ENCODE data around the gene IDH3G.

IDH3G gene

DNA sequence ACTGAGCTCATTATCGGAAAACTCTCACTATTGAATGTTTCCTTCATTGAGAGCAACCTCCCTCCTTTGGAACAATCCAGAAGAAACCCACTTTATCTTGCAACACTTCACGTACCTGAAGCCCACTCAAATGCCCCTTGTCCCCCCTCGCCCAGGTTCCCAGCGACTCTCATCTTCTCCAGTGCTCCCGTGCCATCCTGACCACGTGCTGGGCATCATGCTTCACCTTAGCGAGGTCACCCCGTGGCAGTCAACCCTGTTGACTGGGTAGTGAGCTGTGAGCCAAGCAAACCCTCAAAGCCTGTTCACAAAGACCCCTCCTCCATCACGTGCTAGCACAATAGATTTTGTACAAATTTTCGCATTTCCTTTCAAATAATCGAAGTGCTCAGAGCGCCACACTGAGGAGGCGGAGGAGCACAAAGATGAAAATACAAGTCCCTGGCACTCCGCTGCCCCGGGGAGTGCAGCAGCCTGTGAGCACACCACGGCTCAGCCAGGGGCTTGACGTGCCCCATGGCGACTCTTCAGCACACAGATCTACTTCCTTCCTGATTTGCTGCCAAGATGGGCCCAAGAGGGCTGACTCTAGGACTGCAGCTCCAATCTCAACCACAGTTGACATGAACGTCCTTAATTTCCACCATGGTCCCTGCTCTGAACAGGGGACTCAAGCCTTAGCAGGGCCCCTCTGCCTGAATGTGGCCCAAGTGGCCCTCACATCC lies 20.6 kb upstream of the IDH3G start:
- DNase-seq = no peak

DNA sequence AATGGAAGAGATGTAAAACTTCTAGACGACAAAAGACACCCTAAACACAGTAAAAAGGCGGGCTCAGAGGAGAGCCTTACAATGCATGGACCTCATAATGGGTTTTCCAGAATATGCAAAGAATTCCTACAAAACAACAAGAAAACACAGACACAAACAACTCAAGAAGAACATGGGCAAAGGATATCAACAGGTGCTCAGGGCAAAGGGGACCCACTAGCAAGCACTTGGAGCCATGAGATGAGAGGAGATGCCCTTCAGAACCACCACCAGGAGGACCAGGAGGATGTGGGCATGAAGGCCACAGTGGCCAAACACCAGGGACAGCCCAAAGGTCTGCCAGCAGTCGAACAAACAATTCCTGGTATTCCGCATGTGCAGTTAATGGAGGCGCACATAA lies 19.0 kb upstream of the IDH3G start:
- DNase-seq = no peak

DNA sequence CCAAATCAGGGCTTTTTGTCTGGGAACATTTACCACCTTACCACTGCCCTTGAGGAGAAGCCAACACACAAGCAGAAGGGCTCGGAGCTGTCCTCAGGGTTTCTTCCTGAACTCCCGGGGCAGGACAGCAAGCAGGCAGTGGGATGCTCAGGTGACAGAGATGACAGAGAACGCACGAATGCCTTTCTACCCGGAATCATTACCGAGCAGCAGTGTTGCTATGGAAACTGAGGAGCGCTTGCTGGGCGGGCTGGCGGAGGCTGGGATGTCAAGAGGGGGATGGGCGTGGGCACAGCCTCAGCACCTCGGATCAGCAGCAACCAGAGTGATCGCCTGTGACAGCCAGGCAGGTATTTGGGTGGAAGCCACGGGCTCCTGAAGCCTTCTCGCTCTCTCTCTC lies 18.0 kb upstream of the IDH3G start:
- no peak for DNase-seq

DNA sequence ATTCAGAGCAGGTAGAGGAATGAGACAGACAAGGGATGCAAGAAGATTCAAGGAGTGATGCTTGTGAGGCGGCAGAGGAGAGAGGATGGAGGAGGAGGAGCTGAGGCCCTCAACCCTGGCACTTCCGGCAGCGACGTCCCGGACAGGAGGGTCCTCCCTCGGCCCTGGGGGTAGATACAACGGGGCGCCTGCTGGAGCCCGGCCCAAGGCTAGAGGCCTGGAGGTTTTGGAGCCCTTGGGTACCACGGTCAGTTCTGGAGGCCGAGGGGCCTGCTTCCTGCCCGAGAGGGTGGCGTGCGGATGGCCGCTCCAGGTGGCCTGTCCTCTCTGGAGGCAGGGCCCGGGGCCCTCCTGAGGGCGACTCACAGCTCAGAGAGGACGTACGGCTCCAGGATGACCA lies 13.8 kb upstream of the IDH3G start:
- DNase-seq = no peak

DNA sequence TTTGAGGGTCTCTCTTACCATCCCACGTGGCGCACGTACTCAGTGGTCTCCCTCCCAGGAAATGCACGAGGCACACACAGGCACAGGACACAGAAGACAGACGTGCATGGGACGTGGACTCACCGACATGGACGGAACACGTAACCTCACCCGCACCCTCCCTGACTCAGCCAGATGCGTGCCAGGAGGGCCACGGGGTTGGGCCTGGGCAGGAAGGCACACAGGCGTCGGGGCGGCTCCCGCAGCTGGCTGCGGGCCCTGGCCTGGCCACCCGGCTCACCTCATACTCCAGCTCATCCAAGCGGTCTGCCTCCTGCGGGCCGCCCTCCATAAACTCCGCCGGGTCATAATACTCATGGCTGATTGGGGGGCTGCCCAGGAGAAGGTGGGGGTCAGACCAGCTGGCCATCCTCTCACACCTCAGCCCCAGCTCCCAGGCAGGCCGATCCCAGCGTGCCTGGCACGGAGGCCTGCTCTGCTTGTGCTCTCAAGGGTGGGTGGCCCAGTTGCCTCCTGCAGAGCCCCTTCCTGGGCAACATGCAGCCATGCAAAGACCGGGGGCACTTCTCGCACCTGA lies 12.9 kb upstream of the IDH3G start:
- DNase-seq = no peak

DNA sequence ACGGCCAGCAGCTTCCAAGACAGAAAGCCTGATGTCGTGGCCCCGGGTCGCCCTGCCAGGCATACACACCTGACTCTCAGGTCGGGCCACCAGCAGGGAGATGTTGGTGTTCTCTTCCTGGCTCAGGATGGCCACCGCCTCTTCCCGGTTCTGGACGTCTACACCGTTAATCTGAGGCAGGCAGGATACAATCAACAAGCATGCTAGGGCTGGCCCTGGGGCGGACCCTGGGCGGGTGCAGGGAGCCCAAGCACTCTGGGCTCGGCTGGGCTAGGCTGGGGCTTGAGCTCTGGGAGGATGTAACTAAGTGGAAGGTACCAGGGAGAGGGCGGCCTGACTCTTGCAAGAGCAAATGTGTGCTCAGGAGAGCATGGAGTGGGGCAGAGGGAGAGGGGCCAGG lies 11.3 kb upstream of the IDH3G start:
- DNase-seq = no peak

DNA sequence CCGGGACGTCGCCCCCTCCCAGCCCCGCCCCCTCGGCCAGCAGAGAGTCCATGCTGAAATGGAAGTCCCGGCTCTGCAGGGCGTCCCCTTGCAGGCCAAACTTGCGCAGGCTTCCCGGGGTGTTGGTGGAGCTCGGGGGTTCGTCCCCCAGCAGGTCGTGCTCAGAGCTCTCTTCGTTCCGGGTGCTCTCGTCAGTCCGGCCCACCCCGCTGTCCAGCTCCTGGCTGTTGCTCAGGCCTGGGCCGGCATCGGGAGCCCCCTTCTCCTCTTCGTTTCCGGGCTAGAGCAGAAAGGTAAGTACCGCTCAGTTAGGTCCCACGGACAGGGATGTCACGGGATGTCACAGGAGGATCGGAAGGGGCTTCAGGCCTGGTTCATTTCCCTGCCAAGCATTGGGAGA lies 10.4 kb upstream of the IDH3G start:
- no peak for DNase-seq

DNA sequence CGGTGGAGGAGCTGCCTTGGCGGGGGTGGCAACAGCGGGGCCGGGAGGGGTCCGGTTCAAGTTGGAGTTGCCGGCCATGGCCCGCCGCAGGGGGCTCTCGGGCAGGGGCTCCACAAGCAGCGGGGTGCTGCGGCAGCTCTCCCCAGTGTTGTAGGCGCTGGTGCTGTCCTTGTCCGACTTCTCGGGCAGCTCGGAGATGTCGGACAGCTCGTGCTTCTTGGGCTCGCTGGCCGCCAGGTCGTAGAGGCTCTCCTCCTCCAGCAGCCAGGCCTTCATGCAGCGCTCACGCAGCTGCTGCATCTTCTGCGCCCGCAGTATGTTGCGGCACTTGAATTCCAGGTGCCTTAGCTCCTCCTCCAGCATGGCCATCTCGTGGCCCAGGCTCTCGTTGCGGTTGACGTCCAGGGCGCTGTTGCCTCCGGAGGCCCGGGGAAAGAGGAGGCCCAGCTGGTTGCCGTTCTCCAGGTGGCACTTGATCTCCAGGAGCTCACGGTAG lies 10.0 kb upstream of the IDH3G start:
- no peak for DNase-seq

DNA sequence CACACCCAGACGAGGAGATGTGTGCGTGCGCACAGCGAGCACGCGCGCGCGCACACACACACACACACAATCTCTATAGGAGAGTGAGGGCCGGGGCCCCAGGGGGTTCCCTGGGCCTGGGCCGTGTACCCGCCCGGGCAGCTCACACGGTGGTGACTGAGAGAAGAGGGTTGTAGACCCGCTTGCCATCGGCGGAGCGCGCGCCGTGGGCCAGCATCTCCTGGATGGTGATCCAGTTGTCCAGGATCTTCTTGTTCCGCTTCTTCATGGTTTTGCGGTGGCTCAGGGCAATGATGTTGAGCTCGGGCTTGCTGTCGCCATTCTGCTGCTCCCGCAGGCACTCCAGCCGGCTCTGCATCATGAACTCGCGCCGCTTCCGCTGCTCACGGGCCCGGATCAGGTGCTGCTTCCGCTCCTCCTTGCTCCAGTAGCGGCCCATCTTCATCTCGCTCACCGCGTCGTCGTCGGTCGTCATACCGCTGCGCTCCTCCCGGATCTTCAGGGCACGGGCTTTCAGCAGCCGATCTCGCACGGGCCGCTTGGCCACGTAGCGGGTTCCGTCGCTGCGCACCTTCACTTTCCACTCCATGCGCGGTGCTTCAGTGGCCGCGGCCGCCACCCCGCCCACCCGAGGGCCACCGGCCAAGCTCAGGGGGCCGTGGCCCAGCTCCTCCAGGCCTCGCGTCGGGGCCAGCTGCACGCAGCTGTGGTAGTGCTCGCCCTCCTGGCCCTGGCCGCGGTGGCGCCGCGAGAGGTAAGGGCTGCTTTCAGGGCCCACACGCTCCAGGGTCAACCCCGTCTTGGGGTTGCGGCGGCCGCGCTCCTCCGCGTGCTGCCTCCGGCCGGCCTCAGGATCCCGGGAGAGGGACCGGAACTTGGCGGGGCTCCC lies 9.3 kb upstream of the IDH3G start:
- no peak for DNase-seq

DNA sequence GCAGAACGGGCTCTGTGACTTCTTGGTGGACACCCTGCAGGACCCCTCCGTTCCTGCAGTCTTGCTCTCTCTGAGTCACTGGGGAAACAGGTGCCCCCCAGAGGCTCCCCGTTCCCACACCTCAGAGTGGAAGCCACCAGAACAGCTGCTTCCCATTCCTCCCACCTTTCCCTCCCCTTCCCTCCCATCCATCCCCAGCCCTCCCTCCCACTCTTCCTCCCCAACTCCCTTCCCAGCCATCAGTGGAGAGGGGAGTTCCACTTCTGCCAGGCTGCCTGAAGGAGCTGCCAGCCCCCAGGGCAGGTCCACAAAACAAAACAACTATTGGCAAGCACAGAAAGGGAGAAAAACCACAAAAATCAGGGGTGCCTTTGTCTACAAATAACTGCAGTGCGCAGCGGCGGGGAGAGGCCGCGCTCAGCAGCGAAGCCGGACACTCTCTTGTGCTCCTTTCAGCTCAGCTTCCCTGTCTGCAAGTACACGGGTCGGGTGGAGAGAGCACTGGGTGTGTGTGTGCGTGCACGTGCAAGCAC lies 8.4 kb upstream of the IDH3G start:
- DNase-seq = no peak

DNA sequence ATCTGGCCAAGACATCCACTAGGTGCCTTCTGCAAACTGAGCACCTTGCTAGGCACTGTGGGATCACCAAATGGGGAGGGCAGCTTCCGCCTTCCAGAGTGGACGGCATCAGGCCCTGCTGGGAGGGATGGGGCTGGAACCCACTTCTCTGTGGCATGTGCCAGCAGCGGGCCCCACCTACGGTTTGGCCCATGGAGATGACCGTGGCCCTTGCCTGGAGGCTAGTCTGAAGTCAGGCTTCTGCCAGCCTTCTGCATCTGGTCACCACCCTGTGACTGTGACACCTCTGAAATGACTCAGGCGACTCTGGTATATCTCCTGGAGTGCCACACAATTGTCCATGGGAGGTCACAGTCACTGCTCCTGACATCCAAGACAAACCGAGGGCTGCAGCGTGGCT lies 7.5 kb upstream of the IDH3G start:
- DNase-seq = no peak

DNA sequence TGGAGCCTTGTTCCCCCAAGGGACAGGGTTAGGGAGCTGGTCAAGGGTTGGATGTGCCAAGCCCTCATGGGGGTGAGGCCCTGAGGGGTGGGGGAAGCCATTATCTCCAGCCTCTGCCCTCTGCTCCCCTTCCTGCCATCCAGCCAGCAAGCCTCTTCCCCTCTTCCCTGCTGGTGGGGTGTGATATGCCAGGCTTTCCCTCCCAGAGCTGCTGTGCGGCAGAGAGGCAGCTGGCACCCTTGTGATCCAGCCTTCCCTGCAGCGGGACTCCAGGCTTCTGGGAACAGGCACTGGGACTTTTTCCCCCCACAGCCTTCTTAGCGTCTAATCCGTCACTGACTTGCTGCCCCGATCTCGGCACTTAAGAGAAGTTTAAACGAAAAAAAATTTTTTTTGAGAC lies 6.6 kb upstream of the IDH3G start:
- DNase-seq = no peak

DNA sequence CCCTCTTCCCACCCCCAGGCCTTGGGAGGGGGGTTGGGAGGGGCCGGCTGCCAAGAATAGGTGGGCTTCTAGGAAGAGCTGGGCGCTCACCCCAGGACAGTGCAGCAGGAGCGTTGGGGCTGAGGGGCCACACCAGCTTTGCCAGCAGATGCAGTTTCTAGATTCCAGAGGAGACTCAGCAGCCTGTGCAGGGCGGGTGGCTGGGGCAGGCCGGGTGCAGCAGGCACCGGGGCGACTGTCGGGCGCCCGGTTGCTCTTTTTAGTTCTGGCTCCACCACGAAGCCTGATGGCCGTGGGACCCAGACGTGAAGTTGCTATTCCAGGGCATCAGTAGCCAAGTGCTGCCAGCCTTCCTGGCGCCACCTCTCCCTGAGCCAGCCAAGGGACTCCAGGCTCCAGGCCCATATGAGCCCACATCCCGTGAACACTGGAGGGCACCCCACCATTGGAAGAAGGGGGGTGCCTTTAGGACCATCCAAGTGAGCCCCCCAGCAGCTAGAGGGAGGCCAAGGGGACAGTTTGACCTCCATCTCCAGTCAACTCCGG lies 6.1 kb upstream of the IDH3G start:
- DNase-seq = no peak

DNA sequence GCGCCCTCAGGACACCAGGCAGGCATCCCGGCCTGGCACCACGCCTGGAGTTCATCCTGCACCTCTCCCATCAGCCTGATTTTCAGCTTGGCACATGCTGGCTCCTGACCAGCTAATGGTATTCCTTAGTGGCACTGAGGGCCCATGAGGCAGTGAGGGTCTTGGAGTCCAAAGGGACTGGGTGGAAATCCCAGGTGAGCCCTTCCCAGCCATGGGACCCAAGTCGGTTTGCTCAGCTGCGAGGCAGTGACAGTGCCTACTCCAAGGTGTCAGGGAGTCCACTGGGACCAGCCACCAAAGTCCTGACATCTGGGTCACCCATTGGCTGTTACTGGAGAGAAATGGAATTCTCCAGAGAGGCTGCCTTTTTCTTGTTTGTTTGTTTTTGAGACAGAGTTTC lies 5.2 kb upstream of the IDH3G start:
- no peak for DNase-seq

DNA sequence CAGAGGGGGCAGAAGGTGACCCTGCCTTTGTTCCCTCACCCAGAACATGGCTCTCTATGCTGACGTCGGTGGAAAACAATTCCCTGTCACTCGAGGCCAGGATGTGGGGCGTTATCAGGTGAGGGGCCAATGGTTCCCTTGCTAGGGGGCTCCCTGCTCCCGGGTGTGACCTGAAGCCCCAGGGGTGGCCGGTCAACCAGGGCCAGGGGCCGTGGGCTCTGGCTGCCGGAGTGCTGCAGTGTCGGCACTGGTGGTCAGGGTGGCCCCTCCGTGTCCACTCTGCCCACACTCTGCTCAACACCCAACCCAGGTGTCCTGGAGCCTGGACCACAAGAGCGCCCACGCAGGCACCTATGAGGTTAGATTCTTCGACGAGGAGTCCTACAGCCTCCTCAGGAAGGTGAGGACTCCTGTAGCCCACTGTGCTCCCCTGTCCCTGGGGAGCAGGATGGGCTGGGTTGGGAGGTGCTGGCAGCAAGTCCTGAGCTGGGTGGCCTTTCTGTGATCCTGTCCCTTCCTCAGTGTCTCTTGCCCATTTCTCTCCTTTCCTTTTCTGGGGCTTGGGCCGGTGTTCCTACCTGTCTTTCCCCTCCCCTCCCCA lies 3.3 kb upstream of the IDH3G start:
- no peak for DNase-seq

DNA sequence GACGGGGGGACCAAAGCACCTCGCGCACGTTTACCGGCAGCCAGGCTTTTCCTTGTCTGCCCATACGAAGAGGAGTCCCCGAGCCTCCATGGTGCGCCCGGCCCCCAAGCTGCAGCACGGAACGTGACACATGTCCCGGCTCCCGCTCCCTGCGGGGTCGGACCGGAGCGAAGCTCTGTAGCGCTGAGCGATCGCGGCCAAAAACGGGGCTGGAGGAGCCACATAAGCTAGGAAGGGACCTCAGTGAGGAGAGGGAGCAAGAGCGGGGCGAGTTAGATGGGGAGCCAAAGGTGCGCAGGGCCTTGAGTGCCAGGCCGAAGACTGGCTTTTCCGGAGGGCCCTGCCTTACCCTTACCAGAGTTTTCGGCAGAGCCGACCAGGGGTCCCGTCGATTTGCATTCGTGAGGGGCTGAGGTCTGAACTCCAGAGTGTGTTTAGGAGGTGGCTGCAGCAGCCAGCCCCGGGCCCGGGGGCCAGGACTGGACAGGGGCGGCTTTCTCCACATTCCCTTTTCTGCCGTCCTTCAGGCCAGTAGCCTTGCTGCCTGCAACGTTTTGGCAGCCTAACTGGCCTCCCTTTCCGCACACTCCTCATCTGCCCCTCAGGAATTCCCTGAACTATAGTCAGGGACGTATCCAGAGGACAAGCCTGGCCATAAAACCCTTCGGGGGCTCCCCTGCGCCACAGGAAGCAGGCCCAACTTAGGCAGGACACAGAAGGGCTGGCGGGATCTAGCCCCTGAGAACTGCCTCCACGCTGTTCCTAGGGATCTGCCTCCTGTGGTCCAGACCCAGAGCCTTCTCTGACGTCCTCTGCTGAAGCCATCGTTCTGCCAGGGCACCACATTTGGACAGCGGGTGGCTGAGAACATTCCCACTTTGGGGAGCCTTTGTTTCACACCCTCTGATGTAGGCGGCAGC lies 982 bp upstream of the IDH3G start:
- DNase-seq = no peak

DNA sequence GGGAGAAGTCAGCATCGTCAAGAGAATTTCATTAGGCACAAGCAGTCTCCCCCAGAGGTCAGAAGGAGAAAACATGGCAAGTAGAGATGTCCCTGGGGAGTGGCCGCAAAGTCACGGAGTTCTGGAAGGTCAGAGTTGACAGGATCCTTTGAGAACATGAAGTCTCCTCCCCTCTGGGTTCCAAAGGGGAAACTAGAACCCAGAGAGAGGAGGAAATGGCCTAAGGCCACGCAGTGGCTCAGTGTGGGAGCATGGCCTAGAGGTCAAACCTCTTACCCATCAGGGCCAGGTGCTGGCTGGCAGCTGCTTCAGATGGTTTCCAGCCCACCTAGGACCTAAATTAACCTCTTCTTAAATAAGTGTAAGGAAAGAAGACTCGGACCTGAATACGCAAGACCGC lies 884 bp downstream of the IDH3G start:
- no peak for DNase-seq

DNA sequence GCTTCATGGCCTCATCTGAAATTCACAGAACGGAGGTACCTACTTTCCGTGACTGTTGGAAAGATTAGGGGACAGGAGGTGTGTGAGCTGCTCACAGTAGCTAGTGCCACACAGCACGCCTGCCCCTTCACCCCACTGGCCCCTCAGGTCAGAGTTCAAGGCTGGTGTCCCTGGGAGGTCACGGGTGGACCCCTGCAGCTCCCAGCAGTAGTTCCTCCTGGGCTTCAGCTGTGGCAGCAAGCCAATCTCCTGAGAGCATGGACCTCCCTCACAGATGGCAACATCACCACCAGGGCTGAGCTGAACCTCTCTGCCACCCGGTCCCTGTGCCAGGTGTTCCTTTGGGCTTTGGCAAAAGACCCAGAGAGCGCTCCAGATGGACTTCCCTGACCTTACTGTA lies 1.8 kb downstream of the IDH3G start:
- DNase-seq = no peak

DNA sequence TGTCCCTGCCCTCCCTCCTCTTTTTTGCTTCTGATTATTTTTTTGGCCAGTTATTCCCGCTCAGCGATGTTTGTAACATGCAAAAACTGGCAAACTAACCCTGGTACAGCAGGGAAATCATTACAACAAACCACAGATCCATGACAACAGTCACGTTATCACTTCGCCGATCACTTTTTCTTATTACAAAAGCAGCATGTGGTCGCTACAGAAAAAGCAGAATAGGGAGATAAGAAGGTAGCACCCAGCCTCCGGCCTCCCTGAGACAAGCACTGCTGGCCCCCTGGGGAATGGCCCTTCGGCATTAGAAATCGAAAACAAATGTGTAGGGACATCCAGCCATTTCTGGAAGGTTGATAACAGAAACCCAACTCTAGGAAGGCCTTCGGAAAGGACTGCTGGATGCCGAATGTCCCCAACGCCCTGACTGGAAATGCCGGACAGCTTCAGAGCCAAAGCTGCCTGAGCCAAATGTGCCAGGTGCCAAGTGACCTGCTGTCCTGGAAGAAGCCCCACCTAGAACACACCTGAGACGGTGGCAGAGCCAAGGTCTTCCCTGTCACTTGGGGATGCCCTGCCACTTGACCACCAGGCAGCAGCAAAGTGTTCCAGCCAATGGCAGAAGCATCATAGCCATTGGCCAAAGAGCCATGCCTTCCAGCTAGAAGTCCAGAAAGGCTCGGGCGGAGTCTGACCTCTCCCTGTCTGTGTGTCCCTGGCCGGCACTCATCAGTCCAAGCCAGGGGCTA lies 2.9 kb downstream of the IDH3G start:
- DNase-seq = no peak

DNA sequence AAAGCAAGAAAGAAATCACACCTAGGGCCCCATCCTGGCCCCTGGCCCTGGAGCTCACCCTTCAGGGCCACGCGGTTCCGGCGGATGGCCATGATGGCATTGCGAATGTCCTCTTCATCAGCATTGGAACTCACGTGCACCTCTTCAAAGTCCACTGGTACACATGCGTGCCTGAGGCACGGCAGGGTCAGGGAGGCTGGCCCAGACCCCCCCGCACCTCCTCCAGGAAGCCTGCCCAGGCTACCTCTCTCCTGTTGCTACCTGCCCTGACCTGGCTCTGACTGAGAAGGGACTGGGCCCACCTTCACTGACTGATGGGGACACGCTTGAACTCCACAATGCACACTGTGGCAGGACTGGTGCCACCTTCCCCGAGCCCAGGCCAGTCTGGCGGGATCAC lies 4.5 kb downstream of the IDH3G start:
- DNase-seq = no peak

DNA sequence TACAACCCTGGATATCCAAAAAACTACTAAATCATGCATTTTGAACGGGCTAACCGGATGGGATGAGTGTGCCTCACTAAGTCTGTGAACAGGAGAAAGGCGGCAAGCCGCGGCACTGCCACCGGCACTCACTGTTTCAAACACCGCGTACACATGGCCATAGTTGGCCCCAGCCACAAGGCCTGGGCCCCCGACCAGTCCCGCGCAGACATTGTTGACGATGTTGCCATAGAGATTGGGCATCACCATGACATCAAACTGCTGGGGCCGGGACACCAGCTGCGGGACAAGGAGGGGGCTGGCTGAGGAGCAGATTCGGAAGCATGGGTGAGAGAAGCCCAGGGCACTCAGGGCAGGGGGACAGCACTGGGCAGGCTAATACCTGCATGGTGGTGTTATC lies 7.5 kb downstream of the IDH3G start:
- DNase-seq = no peak
